ENCODE measurements around the gene UBE2J1. TPM values are rescaled to one million over a fixed set of nuclear protein-coding genes. Genes with fewer than 3 reads are reported as not detected.
A peak's percentile ranks its signal among the peaks of the same experiment; 100 is the strongest.

The UBE2J1 gene
- total and polyA plus RNA-seq, 9 of the 15 experiments (the other 6 are each of a cell fraction or from before 2014, with no cell fraction given): 11.6 to 32.6 (median 22.0) TPM

DNA sequence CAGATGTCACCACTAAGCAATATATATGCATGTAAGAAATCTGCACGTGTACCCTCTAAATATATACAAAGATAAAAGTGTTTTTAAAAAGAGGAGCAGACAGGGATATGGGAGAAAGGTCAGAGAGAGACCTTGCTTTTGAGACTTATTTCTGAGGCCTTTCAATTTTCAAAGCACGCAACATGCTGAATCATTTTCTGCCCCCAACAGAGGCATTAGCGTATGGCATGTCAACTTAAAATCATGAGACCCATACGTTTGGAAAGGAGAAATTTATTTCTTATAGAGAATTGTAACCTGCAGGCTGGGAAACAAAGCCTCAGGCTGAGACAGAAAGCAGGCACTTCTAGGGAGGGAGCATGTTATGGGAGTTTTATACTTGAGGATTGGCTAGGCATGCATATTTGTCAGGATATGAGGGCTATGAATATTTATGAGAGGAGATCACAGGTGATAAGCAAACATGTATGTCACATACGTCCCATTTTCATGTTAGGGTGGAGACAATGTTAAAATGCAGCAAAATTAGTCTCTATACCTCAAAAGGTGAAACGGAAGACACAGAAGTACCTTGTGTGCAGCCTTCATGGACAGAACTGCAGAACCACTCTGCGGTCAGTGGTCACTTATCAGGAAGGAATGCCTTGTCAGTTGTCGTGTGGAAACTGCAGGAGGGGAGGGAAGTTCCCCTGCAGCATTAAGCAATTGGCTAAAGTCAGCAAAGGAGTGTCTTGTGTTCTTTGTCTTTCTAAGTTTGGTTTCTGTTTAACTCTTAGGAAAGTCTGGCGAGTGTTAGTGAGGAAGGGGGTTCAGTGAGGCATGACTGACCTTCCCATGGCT is 31.2 kb downstream of the UBE2J1 start:
- peaks cover 0 to 9% of the 10 kb centered on the region in 2 experiments; a peak in 3 of 5 replicates for H3K4me1 ChIP-seq (replicated peaks in 1 of 2; ENCODE audit: control insufficient read depth in 2 of 2, insufficient read depth in 2 of 2, low read length in 2 of 2)
- 0 out of 2 replicates have a peak overlapping the region, but pooled peaks have one; percentile 10 for H3K4me3 ChIP-seq
- FAIRE-seq (peak; percentile 97), DNase-seq (ENCODE audit: extremely low read depth in 1 of 4, low spot score in 3 of 4) (peak; percentile 34 to 88 (median 60)), ATAC-seq (peak; percentile 98)
- intact Hi-C loops (cut with micrococcal nuclease) (no loop called here), in situ Hi-C loops (cut with MboI) (no loop called here)
- no peaks in the 10 kb centered on the region for H3K79me2 ChIP-seq (ENCODE audit: control insufficient read depth, insufficient read depth, low read length)
- H3K9ac ChIP-seq (ENCODE audit: insufficient read depth in 1 of 2, low read depth in 2 of 2, low read length in 2 of 2): peak overlapping the region in 1 of 2 experiments; percentile 41; a peak in 1 of 4 replicates
- H3K9me3 ChIP-seq (replicated peaks; ENCODE audit: control insufficient read depth, insufficient read depth, low read depth, low read length): peaks cover 8% of the 10 kb centered on the region
- POLR2A ChIA-PET: interaction anchor here (0.6 to 1.0 kb wide), 3 partner anchors 13 to 21 kb away, joined by 3 read pairs; no protein-coding TSS in a partner anchor
- CTCF ChIA-PET (ENCODE audit: low intra/inter-chr PET ratio): no interaction called here
- H4K20me1 ChIP-seq (replicated peaks; ENCODE audit: control insufficient read depth, insufficient read depth, low read length): no peaks in the 10 kb centered on the region
- BruUV-seq (replicated peaks): no TSS peak
- H3K9me1 ChIP-seq (ENCODE audit: control insufficient read depth, insufficient read depth, low read length): no peaks in the 10 kb centered on the region
- peak overlapping the region; percentile 71 for H2AFZ ChIP-seq (ENCODE audit: low read depth, low read length)
- H3K36me3 ChIP-seq (ENCODE audit: control insufficient read depth, insufficient read depth, low read length): no peaks in the 10 kb centered on the region
- H3K27ac ChIP-seq (ENCODE audit: extremely low read depth, low read depth, low read length): peak overlapping the region; percentile 64
- WGBS (ENCODE audit: insufficient coverage, low coverage, missing lambda C conversion rate): 20% methylated on average over 9 of the region's 9 CpGs
- peak overlapping the region; percentile 49 for H3K4me2 ChIP-seq (ENCODE audit: insufficient read depth, low read length)
- H3K27me3 ChIP-seq (ENCODE audit: control insufficient read depth in 2 of 2, insufficient read depth in 2 of 2, low read length in 2 of 2): no peaks in the 10 kb centered on the region
- TF ChIP-seq SMAD1 (IDR thresholded peaks at IDR 0.05; ENCODE audit: low read depth, low read length, partially characterized antibody): no peak
- TF ChIP-seq ZFP36 (IDR thresholded peaks at IDR 0.05; ENCODE audit: low read depth, low read length, partially characterized antibody): no peak
- TF ChIP-seq NFE2L1 (tag; IDR thresholded peaks at IDR 0.05; ENCODE audit: borderline replicate concordance, low read depth): no peak
- peak; percentile 82 for TF ChIP-seq CBFA2T3 (IDR thresholded peaks at IDR 0.05)
- no peak for TF ChIP-seq TBP (optimal IDR thresholded peaks at IDR 0.05; ENCODE audit: low read depth, low read length)
- TF ChIP-seq NCOR1 (IDR thresholded peaks at IDR 0.05): peak; percentile 55; the same call in 1 of the 2 replicates
- no peak for TF ChIP-seq SRSF9 (IDR thresholded peaks at IDR 0.05; ENCODE audit: borderline replicate concordance, low read depth, low read length)
- no peak for TF ChIP-seq MYBL2 (IDR thresholded peaks at IDR 0.05; ENCODE audit: low read depth)
- TF ChIP-seq MYBL2 (CRISPR knock-in tag; IDR thresholded peaks at IDR 0.05; ENCODE audit: borderline replicate concordance): no peak
- TF ChIP-seq, protein P1, sequence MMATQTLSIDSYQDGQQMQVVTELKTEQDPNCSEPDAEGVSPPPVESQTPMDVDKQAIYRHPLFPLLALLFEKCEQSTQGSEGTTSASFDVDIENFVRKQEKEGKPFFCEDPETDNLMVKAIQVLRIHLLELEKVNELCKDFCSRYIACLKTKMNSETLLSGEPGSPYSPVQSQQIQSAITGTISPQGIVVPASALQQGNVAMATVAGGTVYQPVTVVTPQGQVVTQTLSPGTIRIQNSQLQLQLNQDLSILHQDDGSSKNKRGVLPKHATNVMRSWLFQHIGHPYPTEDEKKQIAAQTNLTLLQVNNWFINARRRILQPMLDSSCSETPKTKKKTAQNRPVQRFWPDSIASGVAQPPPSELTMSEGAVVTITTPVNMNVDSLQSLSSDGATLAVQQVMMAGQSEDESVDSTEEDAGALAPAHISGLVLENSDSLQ (IDR thresholded peaks at IDR 0.05): peak; percentile 70
- no peak for TF ChIP-seq ZNF445 (CRISPR knock-in tag; IDR thresholded peaks at IDR 0.05; ENCODE audit: low read depth)
- no peak for TF ChIP-seq POLR2H (tag; IDR thresholded peaks at IDR 0.05; ENCODE audit: low read depth)
- TF ChIP-seq, protein P2, sequence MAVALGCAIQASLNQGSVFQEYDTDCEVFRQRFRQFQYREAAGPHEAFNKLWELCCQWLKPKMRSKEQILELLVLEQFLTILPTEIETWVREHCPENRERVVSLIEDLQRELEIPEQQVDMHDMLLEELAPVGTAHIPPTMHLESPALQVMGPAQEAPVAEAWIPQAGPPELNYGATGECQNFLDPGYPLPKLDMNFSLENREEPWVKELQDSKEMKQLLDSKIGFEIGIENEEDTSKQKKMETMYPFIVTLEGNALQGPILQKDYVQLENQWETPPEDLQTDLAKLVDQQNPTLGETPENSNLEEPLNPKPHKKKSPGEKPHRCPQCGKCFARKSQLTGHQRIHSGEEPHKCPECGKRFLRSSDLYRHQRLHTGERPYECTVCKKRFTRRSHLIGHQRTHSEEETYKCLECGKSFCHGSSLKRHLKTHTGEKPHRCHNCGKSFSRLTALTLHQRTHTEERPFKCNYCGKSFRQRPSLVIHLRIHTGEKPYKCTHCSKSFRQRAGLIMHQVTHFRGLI (CRISPR knock-in tag; IDR thresholded peaks at IDR 0.05): no peak
- no peak for TF ChIP-seq ZNF140 (CRISPR knock-in tag; IDR thresholded peaks at IDR 0.05)
- TF ChIP-seq, protein P3, sequence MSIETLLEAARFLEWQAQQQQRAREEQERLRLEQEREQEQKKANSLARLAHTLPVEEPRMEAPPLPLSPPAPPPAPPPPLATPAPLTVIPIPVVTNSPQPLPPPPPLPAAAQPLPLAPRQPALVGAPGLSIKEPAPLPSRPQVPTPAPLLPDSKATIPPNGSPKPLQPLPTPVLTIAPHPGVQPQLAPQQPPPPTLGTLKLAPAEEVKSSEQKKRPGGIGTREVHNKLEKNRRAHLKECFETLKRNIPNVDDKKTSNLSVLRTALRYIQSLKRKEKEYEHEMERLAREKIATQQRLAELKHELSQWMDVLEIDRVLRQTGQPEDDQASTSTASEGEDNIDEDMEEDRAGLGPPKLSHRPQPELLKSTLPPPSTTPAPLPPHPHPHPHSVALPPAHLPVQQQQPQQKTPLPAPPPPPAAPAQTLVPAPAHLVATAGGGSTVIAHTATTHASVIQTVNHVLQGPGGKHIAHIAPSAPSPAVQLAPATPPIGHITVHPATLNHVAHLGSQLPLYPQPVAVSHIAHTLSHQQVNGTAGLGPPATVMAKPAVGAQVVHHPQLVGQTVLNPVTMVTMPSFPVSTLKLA (conservative IDR thresholded peaks at IDR 0.05): no peak
- TF ChIP-seq RAD21 (CRISPR knock-in tag; conservative IDR thresholded peaks at IDR 0.05 in 1 of 2, IDR thresholded peaks at IDR 0.05 in 1 of 2): no peak
- no peak for TF ChIP-seq NEUROD1 (IDR thresholded peaks at IDR 0.05; ENCODE audit: borderline replicate concordance, low read depth, low read length, partially characterized antibody)
